Retinal pigment epithelial cell (primary cell): ENCODE results near the gene NSUN2.

Source experiments
- DNase-seq: peaks from one replicate; pipeline ENCODE4 v3.0.0-alpha.2; 2010; ENCODE audit warnings: low read depth
- H3K4me3 ChIP-seq: 2 replicates; pipeline ENCODE4 v1.5.1; 2011; ENCODE audit warnings: mild to moderate bottlenecking, low read length, control low read depth, moderate library complexity
- CTCF ChIP-seq: conservative IDR thresholded peaks from 2 replicates; pipeline ENCODE4 v1.5.1; 2011; ENCODE audit warnings: low read depth, low read length, control low read depth, inconsistent platforms

Gene NSUN2

DNA sequence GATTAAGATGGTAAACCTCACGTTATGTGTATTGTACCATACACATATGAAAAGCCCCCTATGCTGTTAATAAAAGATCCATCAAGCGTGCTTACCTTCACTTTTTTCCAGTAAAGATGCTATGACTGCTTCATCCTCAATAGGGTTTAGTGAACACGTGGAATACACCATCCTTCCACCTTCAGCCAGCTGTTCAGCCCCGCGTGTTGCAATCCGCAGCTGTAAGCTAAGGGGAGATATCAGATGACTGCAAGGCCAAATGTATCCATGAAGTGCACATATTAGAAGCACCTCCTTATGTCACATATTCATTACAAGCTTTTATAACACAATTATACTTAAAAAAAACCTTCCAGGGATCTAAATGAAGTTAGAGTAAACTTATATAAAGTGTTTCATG lies 16.2 kb downstream of the NSUN2 start:
- no peak for DNase-seq
- H3K4me3 ChIP-seq: no peak overlapping the region
- no peak for TF ChIP-seq CTCF

- DNase-seq: no peak
- TF ChIP-seq CTCF: no peak
- H3K4me3 ChIP-seq: no peak overlapping the region
Measured at GRCh38 chr5:6615034-6615815, 17.6 kb downstream of the NSUN2 start.

GRCh38 chr5:6611334-6612256 lies 21.2 kb downstream of the NSUN2 start:
- no peak overlapping the region for H3K4me3 ChIP-seq
- no peak for DNase-seq
- TF ChIP-seq CTCF: no peak

- no peak for DNase-seq
- no peak overlapping the region for H3K4me3 ChIP-seq
- no peak for TF ChIP-seq CTCF
Measured at GRCh38 chr5:6608016-6608415, 24.8 kb downstream of the NSUN2 start.

- DNase-seq: no peak
- no peak for TF ChIP-seq CTCF
- no peak overlapping the region for H3K4me3 ChIP-seq
Measured at GRCh38 chr5:6607559-6607936, 25.3 kb downstream of the NSUN2 start.

- no peak overlapping the region for H3K4me3 ChIP-seq
- no peak for DNase-seq
- no peak for TF ChIP-seq CTCF
Measured at GRCh38 chr5:6606884-6607558, 25.8 kb downstream of the NSUN2 start.
